Suprapubic skin (tissue), 4 donors: Measurements from ENCODE around the gene BMPR2. TPM values are rescaled to one million over a fixed set of nuclear protein-coding genes. Genes with fewer than 3 reads are reported as not detected.

Experiments
- DNase-seq, 2 donors: peaks; one replicate each; pipeline ENCODE4 v3.0.0-alpha.2; 2019; ENCODE audit warnings: low spot score in 2 of 2
- H3K27ac ChIP-seq: fragments of 200-600 bp; sonication (generic); one replicate; pipeline ENCODE4 v1.5.1; 2019
- H3K27me3 ChIP-seq: fragments of 200-600 bp; sonication (generic); one replicate; pipeline ENCODE4 v1.5.1; 2019
- H3K36me3 ChIP-seq: fragments of 200-600 bp; sonication (generic); one replicate; pipeline ENCODE4 v1.5.1; 2019
- H3K4me1 ChIP-seq: fragments of 200-600 bp; sonication (generic); one replicate; pipeline ENCODE4 v1.5.1; 2019
- H3K4me3 ChIP-seq: fragments of 200-600 bp; sonication (generic); one replicate; pipeline ENCODE4 v1.5.1; 2019; ENCODE audit warnings: mild to moderate bottlenecking
- H3K9me3 ChIP-seq: fragments of 200-600 bp; sonication (generic); one replicate; pipeline ENCODE4 v1.5.1; 2019
- CTCF ChIP-seq, 2 donors: fragments of 200-600 bp in 1 of 2; fragments of 450-650 bp in 1 of 2; sonication (generic) in 1 of 2; IDR thresholded peaks; one replicate each; pipeline ENCODE4 v1.5.1; 2016 to 2019; ENCODE audit warnings: antibody characterized with exemption in 2 of 2, mild to moderate bottlenecking in 1 of 2, moderate library complexity in 1 of 2
- EP300 ChIP-seq: sonication (generic); formaldehyde crosslinking; IDR thresholded peaks from one replicate; pipeline ENCODE4 v1.6.1; 2017; ENCODE audit warnings: antibody characterized with exemption
- POLR2A ChIP-seq, 2 donors: fragments of 450-650 bp; IDR thresholded peaks; one replicate each; pipeline ENCODE4 v1.6.1; 2017; ENCODE audit warnings: antibody characterized with exemption in 2 of 2, mild to moderate bottlenecking in 2 of 2, moderate library complexity in 2 of 2
- POLR2AphosphoS5 ChIP-seq, 3 donors: sonication (generic); formaldehyde crosslinking; IDR thresholded peaks; one replicate each; pipeline ENCODE4 v1.6.1; 2017; ENCODE audit warnings: antibody characterized with exemption in 3 of 3
- WGBS: methylation state at CpG from one replicate; pipeline ENCODE4 v1.1.5; 2018; 5-methylcytosine and 5-hydroxymethylcytosine counted together
- total RNA-seq, 4 donors: library from RNA; depleted of rRNA; stranded (reverse); fragments of >200 nt; gene quantifications; one replicate each; pipeline ENCODE4 v1.1.0, GENCODE V29; 2016

The BMPR2 gene
- total RNA-seq, 4 donors from 2014 or later: 37.8 to 47.1 (median 42.3) TPM

DNA sequence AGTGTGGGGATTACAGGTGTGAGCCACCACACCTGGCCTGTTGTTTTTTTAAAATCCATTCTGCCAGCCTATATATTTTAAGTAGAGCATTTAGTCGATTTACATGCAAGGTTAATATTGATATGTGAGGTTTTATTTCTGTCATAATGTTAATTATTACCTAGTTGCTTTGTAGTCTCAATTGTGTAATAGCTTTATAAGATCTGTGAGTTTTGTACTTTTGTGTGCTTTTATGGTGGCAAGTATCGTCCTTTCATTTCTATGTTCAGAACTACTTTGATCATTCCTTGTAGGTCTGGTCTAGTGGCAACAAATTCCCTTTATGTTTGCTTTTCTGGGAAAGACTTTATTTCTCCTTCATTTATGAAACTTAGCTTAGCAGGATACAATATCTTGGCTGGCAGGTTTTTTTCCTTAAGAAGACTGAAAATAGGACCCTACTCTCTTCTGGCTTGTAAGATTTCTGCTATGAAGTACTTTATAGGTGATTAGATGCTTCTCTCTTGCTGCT, 207.6 kb downstream of the BMPR2 start:
- no peaks in the 10 kb centered on the region for H3K36me3 ChIP-seq
- 89% methylated on average over 2 of the region's 2 CpGs for WGBS
- H3K4me1 ChIP-seq: peaks cover 6% of the 10 kb centered on the region

DNA sequence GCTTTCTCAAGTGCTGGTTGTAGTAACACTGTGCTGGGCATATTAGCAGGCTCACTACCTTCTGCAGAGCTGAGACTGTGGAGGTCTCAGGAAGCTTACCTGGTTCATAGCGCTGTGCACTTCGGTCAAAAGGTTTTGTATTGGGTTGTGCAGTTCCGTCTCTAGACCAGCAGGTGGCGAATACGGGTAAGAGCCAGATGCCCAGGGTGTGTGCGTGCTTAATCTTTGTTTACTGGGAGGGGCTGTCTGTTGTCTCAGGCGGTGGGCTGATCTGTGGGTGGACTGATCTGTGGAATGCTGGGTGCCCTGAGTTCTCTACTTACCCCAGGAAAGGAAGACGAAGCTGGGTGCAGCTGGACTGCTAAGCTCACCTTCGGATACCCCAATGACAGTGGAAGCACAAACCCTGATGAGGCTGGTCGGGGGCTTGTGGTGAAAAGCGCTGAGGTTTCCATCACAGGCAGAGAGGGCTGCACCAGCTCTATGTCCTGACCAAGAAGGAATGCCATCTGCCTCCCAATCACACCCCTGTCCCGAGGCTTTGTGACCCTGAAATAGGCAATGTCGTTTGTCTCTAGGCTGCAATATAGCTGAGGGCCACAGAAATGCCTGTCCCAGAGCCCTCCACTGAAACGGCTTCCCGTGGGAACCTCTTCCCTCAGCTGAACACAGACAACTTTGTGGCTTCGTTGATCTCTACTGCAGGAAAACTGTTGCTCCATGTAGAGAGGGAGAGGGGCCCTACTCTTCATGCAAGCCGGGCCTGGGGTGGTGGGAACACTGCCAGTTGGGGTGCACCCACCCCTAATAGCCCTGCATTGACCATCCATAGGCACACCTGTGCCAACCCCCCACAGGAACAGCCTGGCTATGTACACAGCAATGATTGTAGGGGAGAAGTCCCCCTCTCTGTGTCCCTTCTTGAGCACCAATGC, 212.8 kb downstream of the BMPR2 start:
- Histone ChIP-seq H3K36me3 (no peaks in the 10 kb centered on the region), H3K4me1 (peaks cover 10% of the 10 kb centered on the region), H3K9me3 (no peaks in the 10 kb centered on the region), H3K27ac (no peak overlapping the region), H3K27me3 (no peaks in the 10 kb centered on the region), H3K4me3 (no peak overlapping the region)
- peak; percentile 72 to 80 for DNase-seq
- TF ChIP-seq POLR2A (IDR thresholded peaks at IDR 0.05): no peak
- no peak for TF ChIP-seq EP300
- TF ChIP-seq CTCF (IDR thresholded peaks at IDR 0.05): peak; percentile 85 to 90
- WGBS: 31% methylated on average over 13 of the region's 17 CpGs

More for the DNA sequence above, 207.6 kb downstream of the BMPR2 start:
- Histone ChIP-seq H3K9me3 (no peaks in the 10 kb centered on the region), H3K4me3 (no peak overlapping the region), H3K27ac (no peak overlapping the region), H3K27me3 (no peaks in the 10 kb centered on the region)
- no peak for TF ChIP-seq POLR2AphosphoS5 (IDR thresholded peaks at IDR 0.05)
- TF ChIP-seq POLR2A (IDR thresholded peaks at IDR 0.05): no peak
- TF ChIP-seq EP300: no peak
- no peak for TF ChIP-seq CTCF (IDR thresholded peaks at IDR 0.05)
- DNase-seq: no peak

GRCh38 chr2:202589582-202589949, 213.4 kb downstream of the BMPR2 start:
- WGBS: 94% methylated on average over 4 of the region's 4 CpGs
- no peaks in the 10 kb centered on the region for H3K9me3 ChIP-seq

DNA sequence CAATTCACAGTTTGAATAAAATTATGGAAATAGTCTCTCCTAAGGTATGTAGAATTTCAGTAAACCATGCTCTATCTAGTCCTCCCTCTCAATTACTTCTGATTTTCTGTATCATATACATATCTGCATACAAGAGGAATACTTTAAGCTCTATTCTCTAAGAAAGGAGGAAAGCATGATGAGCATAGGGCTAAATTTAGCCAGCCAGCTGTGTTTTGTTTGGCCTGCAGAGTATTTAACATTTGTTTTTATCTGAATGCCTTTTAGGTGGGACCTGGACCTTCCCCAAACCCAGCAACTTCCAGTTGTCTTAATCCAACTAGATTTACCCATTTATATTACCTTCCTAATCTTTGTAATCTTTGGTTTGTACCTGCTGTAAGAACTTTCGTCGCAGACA, 216.4 kb downstream of the BMPR2 start:
- no peak overlapping the region for H3K27ac ChIP-seq
- TF ChIP-seq POLR2A (IDR thresholded peaks at IDR 0.05): no peak
- TF ChIP-seq CTCF (IDR thresholded peaks at IDR 0.05): no peak
- no peak for TF ChIP-seq EP300
- TF ChIP-seq POLR2AphosphoS5 (IDR thresholded peaks at IDR 0.05): no peak
- no peak for DNase-seq
- H3K36me3 ChIP-seq: no peaks in the 10 kb centered on the region
- H3K4me3 ChIP-seq: no peak overlapping the region
- H3K4me1 ChIP-seq: peaks cover 18% of the 10 kb centered on the region
- 92% methylated on average over 2 of the region's 2 CpGs for WGBS
- H3K9me3 ChIP-seq: no peaks in the 10 kb centered on the region
- no peaks in the 10 kb centered on the region for H3K27me3 ChIP-seq

More at GRCh38 chr2:202589582-202589949, 213.4 kb downstream of the BMPR2 start:
- Histone ChIP-seq H3K27me3 (no peaks in the 10 kb centered on the region), H3K27ac (no peak overlapping the region), H3K36me3 (no peaks in the 10 kb centered on the region), H3K4me1 (peaks cover 16% of the 10 kb centered on the region), H3K4me3 (no peak overlapping the region)
- TF ChIP-seq CTCF (IDR thresholded peaks at IDR 0.05) (no peak), POLR2A (IDR thresholded peaks at IDR 0.05) (no peak), POLR2AphosphoS5 (IDR thresholded peaks at IDR 0.05) (no peak), EP300 (no peak)
- DNase-seq: no peak

GRCh38 chr2:202599105-202599504, 223.0 kb downstream of the BMPR2 start:
- no peak for TF ChIP-seq EP300
- TF ChIP-seq CTCF (IDR thresholded peaks at IDR 0.05): no peak
- TF ChIP-seq POLR2AphosphoS5 (IDR thresholded peaks at IDR 0.05): no peak
- no peak for TF ChIP-seq POLR2A (IDR thresholded peaks at IDR 0.05)
- H3K27me3 ChIP-seq: no peaks in the 10 kb centered on the region
- 91% methylated on average over 2 of the region's 2 CpGs for WGBS

More at GRCh38 chr2:202599105-202599504, 223.0 kb downstream of the BMPR2 start:
- Histone ChIP-seq H3K4me1 (peaks cover 7% of the 10 kb centered on the region), H3K36me3 (no peaks in the 10 kb centered on the region), H3K9me3 (no peaks in the 10 kb centered on the region), H3K4me3 (no peak overlapping the region), H3K27ac (no peak overlapping the region)
- no peak for DNase-seq
